Activated B cell treated with CpG ODN at 0.5 μM for 24 hours (primary cell): Measurements from ENCODE around the gene MLEC. TPM values are rescaled to one million over a fixed set of nuclear protein-coding genes. Genes with fewer than 3 reads are reported as not detected.
A peak's percentile ranks its signal among the peaks of the same experiment; 100 is the strongest.

Experiments
- ATAC-seq: fragments of 200-7000 bp; cut with Tn5 transposase; one replicate; pipeline ENCODE4 v1.10.0; 2021; ENCODE audit warnings: low read depth, mild to moderate bottlenecking, moderate library complexity
- CTCF ChIA-PET: fragments of 350-600 bp; sonication (Branson Sonifier 250); formaldehyde crosslinking; loops from one replicate; lab custom pipeline; 2021; ENCODE audit warnings: antibody characterized with exemption; lab: Charles Lee
- POLR2A ChIA-PET: fragments of 350-600 bp; sonication (Branson Sonifier 250); formaldehyde crosslinking; loops from one replicate; lab custom pipeline; 2021; ENCODE audit warnings: antibody characterized with exemption; lab: Charles Lee
- DNase-seq: peaks from one replicate; pipeline ENCODE4 v3.0.0; 2022
- H3K27ac Mint-ChIP-seq: one replicate; pipeline ENCODE4 v1.8.0; 2020; ENCODE audit warnings: mixed read lengths
- H3K27me3 Mint-ChIP-seq: one replicate; pipeline ENCODE4 v1.8.0; 2021; ENCODE audit warnings: mixed read lengths
- H3K36me3 Mint-ChIP-seq: one replicate; pipeline ENCODE4 v1.8.0; 2021; ENCODE audit warnings: low read depth, mixed read lengths
- H3K4me1 Mint-ChIP-seq: one replicate; pipeline ENCODE4 v1.8.0; 2021; ENCODE audit warnings: mixed read lengths
- H3K4me3 Mint-ChIP-seq: one replicate; pipeline ENCODE4 v1.8.0; 2020; ENCODE audit warnings: mild to moderate bottlenecking, mixed read lengths
- H3K9me3 Mint-ChIP-seq: one replicate; pipeline ENCODE4 v1.8.0; 2020; ENCODE audit warnings: mixed read lengths
- intact Hi-C: fragments of 100-400 bp; cut with micrococcal nuclease; formaldehyde crosslinking; loops from one replicate; pipeline ENCODE4 v1.15.1; 2024
- total RNA-seq: library from RNA; stranded (reverse); gene quantifications from 2 replicates; pipeline ENCODE4 v1.2.3, GENCODE V29; 2022
- TF ChIP-seq, protein P1 (sequence below): fragments of 200-600 bp; IDR thresholded peaks from one replicate; pipeline ENCODE4 v1.8.0; 2022; ENCODE audit warnings: antibody characterized with exemption, mild to moderate bottlenecking

Gene MLEC
- total RNA-seq, 1 donor from 2014 or later = 69.6 TPM

DNA sequence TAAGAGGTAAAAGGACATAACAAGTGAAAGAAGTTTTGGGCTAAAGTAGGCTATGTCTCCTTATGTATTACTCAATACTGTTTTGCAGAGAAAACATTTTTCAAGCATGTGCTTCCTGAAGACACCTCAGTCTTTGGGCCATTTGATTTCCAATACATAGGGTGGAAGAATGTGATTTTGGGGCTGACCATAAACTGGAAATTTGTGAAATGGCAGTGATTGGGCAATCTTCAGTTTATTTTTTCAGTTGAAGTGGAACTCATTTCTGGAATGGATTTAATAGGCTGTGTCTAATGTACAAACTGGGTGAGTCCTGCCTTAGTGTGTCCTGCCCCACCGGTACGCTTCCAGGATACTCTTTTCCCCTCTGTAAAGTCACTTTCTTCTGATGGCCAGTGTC, 35.8 kb downstream of the MLEC start:
- no peak for DNase-seq
- no peaks in the 10 kb centered on the region for H3K27me3 Mint-ChIP-seq
- TF ChIP-seq, protein P1, sequence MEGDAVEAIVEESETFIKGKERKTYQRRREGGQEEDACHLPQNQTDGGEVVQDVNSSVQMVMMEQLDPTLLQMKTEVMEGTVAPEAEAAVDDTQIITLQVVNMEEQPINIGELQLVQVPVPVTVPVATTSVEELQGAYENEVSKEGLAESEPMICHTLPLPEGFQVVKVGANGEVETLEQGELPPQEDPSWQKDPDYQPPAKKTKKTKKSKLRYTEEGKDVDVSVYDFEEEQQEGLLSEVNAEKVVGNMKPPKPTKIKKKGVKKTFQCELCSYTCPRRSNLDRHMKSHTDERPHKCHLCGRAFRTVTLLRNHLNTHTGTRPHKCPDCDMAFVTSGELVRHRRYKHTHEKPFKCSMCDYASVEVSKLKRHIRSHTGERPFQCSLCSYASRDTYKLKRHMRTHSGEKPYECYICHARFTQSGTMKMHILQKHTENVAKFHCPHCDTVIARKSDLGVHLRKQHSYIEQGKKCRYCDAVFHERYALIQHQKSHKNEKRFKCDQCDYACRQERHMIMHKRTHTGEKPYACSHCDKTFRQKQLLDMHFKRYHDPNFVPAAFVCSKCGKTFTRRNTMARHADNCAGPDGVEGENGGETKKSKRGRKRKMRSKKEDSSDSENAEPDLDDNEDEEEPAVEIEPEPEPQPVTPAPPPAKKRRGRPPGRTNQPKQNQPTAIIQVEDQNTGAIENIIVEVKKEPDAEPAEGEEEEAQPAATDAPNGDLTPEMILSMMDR = no peak
- H3K36me3 Mint-ChIP-seq = peaks cover 51% of the 10 kb centered on the region
- ChIA-PET CTCF (interaction anchor here (0.7 to 1.5 kb wide), 2 partner anchors 44 to 76 kb away, joined by 3 to 5 read pairs; no protein-coding TSS in a partner anchor), POLR2A (no interaction called here)
- H3K9me3 Mint-ChIP-seq = no peaks in the 10 kb centered on the region
- peaks cover 30% of the 10 kb centered on the region for H3K4me1 Mint-ChIP-seq
- intact Hi-C loops = no loop called here
- no peak overlapping the region for H3K4me3 Mint-ChIP-seq
- no peak overlapping the region for H3K27ac Mint-ChIP-seq
- ATAC-seq = no peak

- H3K27ac Mint-ChIP-seq = no peak overlapping the region
- H3K4me3 Mint-ChIP-seq = peak overlapping the region; percentile 86
- TF ChIP-seq, protein P1 = no peak
- POLR2A ChIA-PET = no interaction called here
- peaks cover 37% of the 10 kb centered on the region for H3K36me3 Mint-ChIP-seq
- H3K9me3 Mint-ChIP-seq = no peaks in the 10 kb centered on the region
- intact Hi-C loops = loop anchor here (1.0 to 5.0 kb wide), 3 partner anchors 14 to 142 kb away; partner anchors contain the start of genes POP5 and UNC119B
- peaks cover 30% of the 10 kb centered on the region for H3K4me1 Mint-ChIP-seq
- CTCF ChIA-PET = no interaction called here
- no peaks in the 10 kb centered on the region for H3K27me3 Mint-ChIP-seq
- ATAC-seq (no peak), DNase-seq (no peak)
Observed at GRCh38 chr12:120724720-120725119, 37.8 kb downstream of the MLEC start.

DNA sequence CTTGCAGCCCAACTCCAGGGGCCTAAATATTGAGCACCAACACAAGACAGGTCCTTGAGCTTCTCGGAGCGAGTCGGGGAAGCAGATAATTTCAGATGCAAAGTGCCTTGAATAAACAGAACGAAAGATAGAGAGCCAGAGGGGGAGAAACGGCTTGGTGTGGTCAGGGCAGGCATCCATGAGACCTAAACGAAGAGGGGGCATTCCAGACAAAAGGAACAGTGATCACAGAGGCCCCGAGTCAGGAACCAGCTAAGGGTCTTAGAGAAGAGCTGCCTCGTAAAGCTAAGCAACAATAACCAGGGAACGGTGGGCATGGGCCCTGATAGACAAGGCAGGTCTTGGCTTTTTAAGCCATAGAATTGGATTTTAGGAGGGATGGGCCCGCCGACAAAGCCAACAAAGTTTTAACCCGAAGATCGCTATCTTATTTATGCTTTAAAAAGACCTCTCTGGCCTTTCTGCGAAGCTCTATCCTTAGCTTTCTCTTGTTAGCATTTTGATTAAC, 38.3 kb downstream of the MLEC start:
- CTCF ChIA-PET = interaction anchor here (0.8 kb wide), 1 partner anchor 14 kb away, joined by 3 read pairs; no protein-coding TSS in a partner anchor
- intact Hi-C loops = loop anchor here (1.0 to 5.0 kb wide), 3 partner anchors 15 to 143 kb away; partner anchors contain the start of genes POP5 and UNC119B
- no peak for DNase-seq
- H3K9me3 Mint-ChIP-seq = no peaks in the 10 kb centered on the region
- peak overlapping the region; percentile 86 for H3K4me3 Mint-ChIP-seq
- H3K27ac Mint-ChIP-seq = no peak overlapping the region
- H3K4me1 Mint-ChIP-seq = peaks cover 30% of the 10 kb centered on the region
- H3K27me3 Mint-ChIP-seq = no peaks in the 10 kb centered on the region
- POLR2A ChIA-PET = interaction anchor here (0.6 to 0.9 kb wide), 3 partner anchors 9 to 256 kb away, joined by 3 to 5 read pairs (median 3); no protein-coding TSS in a partner anchor
- ATAC-seq = no peak
- H3K36me3 Mint-ChIP-seq = peaks cover 35% of the 10 kb centered on the region
- TF ChIP-seq, protein P1 = no peak

DNA sequence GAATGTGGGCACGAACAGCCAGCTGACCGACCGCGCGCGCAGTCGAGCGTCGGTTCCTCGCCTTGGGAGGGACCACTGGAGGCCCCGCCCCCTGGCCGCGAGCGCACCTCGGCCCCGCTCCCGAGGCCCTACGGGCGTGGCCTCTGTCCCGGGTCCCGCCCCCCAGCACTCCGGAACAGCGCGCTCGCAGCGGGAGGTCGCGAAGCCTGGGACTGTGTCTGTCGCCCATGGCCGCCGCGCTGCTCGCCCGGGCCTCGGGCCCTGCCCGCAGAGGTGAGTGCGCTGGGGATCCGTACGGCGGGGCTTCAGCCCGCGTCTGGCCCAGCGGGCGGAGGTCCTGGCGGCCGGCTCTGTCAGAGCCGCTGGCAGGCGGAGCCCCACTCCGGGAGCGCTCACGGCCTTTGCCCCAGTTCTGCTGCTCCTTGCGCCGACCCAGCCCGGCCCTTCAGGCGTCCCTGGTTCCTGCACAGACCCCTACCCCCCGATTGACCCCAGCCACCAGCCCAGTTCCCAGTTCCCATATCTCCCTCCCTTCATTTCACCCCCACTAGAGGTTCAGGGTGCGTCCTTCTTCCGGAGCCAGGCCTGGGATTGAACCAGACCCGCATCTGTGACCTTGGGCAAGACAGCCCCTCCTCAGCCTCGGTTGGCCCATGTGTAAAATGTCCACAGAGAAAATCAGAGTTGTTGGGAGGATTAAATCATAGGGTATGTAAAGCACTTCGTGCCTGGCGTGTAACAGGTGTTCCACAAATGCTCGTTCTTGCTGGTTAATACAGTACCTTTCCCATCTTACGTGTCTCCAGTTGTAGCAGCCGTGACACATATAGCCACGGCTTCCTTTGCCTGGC, 38.9 kb downstream of the MLEC start, which contains the start of gene ACADS:
ACADS (plus strand) TSS at position 168 of the 851 bp plus-strand sequence; CDS start at position 228, 60 bp downstream.
- ChIA-PET CTCF (interaction anchor here (0.8 kb wide), 1 partner anchor 15 kb away, joined by 3 read pairs; no protein-coding TSS in a partner anchor), POLR2A (interaction anchor here (0.6 to 0.9 kb wide), 3 partner anchors 10 to 257 kb away, joined by 3 to 5 read pairs (median 3); no protein-coding TSS in a partner anchor)
- Mint-ChIP-seq H3K36me3 (peaks cover 34% of the 10 kb centered on the region), H3K4me3 (peak within 1 kb of the TSS; percentile 86), H3K27me3 (no peaks in the 10 kb centered on the region), H3K27ac (peak within 1 kb of the TSS; percentile 70), H3K4me1 (peaks cover 28% of the 10 kb centered on the region), H3K9me3 (no peaks in the 10 kb centered on the region)
- TF ChIP-seq, protein P1 = no peak
- intact Hi-C loops = loop anchor here (1.0 to 5.0 kb wide), 4 partner anchors 16 to 179 kb away; partner anchors contain the start of genes POP5, SPPL3 and UNC119B
- DNase-seq (peak; percentile 92), ATAC-seq (peak; percentile 99)

- TF ChIP-seq, protein P1 = no peak
- H3K9me3 Mint-ChIP-seq = no peaks in the 10 kb centered on the region
- H3K27me3 Mint-ChIP-seq = no peaks in the 10 kb centered on the region
- peaks cover 24% of the 10 kb centered on the region for H3K4me1 Mint-ChIP-seq
- ChIA-PET CTCF (no interaction called here), POLR2A (no interaction called here)
- H3K27ac Mint-ChIP-seq = no peak overlapping the region
- intact Hi-C loops = loop anchor here (2.0 to 5.0 kb wide), 2 partner anchors 144 to 178 kb away; partner anchors contain the start of genes POP5 and SPPL3
- no peak for DNase-seq
- ATAC-seq = no peak
- peak overlapping the region; percentile 86 for H3K4me3 Mint-ChIP-seq
- peaks cover 30% of the 10 kb centered on the region for H3K36me3 Mint-ChIP-seq
Observed at GRCh38 chr12:120726510-120726793, 39.5 kb downstream of the MLEC start.
